Measurements from ENCODE around the gene BTBD19.
A peak's percentile ranks its signal among the peaks of the same experiment; 100 is the strongest.

The BTBD19 gene

DNA sequence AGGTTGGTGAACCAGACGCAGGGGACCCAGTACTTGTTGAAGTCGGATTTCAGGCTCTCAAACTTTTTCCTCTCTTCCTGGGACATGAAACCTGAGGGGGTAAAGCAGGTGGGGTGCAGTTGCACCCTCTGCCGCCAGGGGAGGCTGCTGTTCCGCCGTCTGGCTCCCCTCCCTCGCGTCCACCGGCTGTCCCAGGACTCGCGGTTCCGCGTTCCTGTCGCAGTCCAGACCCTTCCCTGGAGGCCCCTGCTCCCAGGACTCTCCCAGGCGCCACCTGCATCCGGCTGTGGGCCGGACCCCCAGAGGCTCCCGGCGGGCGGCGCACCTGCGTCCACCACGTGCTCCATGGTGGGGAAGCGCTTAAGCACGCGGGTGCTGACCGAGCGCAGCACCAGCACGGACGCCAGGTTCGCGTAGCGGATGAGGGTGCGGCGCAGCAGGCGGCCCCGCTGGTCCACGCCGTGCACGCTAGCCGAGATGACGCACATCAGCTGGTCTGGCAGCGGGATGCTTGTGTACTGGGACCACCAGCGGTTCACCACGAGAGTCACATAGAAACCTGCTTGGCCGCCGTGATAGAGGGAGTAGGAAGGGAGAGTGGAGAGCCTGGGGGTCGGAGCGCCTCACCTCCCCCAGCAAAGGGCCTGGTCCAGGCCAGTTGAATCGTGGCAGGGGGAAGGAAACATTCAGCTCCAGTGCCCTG, 22.0 kb upstream of the BTBD19 start:
- H3K4me3 ChIP-seq (ENCODE audit: low read depth, low read length), result peak overlapping the region; percentile 54
- H3K27me3 ChIP-seq (replicated peaks), result no peaks in the 10 kb centered on the region
- TF ChIP-seq, protein P1, sequence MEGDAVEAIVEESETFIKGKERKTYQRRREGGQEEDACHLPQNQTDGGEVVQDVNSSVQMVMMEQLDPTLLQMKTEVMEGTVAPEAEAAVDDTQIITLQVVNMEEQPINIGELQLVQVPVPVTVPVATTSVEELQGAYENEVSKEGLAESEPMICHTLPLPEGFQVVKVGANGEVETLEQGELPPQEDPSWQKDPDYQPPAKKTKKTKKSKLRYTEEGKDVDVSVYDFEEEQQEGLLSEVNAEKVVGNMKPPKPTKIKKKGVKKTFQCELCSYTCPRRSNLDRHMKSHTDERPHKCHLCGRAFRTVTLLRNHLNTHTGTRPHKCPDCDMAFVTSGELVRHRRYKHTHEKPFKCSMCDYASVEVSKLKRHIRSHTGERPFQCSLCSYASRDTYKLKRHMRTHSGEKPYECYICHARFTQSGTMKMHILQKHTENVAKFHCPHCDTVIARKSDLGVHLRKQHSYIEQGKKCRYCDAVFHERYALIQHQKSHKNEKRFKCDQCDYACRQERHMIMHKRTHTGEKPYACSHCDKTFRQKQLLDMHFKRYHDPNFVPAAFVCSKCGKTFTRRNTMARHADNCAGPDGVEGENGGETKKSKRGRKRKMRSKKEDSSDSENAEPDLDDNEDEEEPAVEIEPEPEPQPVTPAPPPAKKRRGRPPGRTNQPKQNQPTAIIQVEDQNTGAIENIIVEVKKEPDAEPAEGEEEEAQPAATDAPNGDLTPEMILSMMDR (IDR thresholded peaks at IDR 0.05; ENCODE audit: low read depth, low read length, missing control alignments), result peak; percentile 99
- DNase-seq, result peak; percentile 66
- no peaks in the 10 kb centered on the region for H3K36me3 ChIP-seq (replicated peaks)
- H3K27ac ChIP-seq, result peak overlapping the region; percentile 27
- in situ Hi-C loops (cut with HindIII; ENCODE audit: low pct_ligation_motif_present, low sequenced_read_pairs), result no loop called here

DNA sequence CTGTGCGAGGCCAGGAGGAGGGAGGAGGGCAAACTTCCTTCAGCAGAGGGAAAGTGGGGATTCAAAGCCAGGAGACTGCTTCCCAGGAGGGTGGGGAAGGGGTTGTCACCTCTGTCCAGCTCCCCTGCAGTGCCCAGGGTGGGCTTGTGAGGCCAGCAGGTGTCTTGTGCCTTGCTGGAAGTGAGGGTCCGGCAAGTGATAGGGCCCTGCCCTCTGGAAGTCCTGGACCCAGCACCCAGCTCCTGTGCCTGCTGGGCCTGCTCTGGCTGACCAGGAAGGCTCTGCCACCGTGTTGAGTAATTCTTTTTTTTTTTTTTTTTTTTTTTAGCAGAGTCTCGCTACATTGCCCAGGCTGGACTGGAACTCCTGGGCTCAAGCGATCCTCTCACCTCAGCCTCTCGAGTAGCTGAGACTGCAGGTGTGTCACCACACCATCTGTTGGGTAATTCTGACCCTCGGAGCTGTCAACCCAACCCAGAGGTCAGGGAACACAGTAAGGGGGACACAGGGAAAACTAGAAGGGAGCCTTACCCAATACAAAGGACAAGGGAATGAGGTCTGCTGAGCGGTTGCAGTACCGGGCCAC, 21.4 kb upstream of the BTBD19 start:
- no peak overlapping the region for H3K4me3 ChIP-seq (ENCODE audit: low read depth, low read length)
- TF ChIP-seq, protein P1 (IDR thresholded peaks at IDR 0.05; ENCODE audit: low read depth, low read length, missing control alignments), result no peak
- no peak for DNase-seq
- no peak overlapping the region for H3K27ac ChIP-seq
- no peaks in the 10 kb centered on the region for H3K27me3 ChIP-seq (replicated peaks)
- in situ Hi-C loops (cut with HindIII; ENCODE audit: low pct_ligation_motif_present, low sequenced_read_pairs), result no loop called here
- no peaks in the 10 kb centered on the region for H3K36me3 ChIP-seq (replicated peaks)

DNA sequence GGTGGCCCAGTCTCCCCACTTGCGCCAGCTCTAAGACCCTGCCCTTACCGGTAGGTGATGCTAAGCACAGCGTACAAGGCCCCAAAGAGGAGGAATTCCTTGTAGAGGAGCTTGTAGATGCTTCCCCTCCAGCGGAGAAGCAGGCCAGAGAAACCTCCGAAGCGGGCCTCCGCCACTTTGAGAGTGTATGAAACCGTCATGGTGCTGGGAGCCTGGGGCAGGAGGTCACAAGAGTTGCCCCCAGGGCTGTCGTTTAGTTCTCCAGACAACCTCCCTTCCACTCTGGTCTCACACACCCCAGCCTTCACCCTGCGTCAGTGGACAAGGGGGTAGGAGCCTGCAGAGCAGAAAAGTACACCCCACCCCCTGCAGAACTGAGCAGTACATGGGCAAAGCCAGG, 20.8 kb upstream of the BTBD19 start:
- Histone ChIP-seq H3K27me3 (replicated peaks) (no peaks in the 10 kb centered on the region), H3K36me3 (replicated peaks) (no peaks in the 10 kb centered on the region), H3K27ac (no peak overlapping the region), H3K4me3 (ENCODE audit: low read depth, low read length) (no peak overlapping the region)
- DNase-seq, result no peak
- TF ChIP-seq, protein P1 (IDR thresholded peaks at IDR 0.05; ENCODE audit: low read depth, low read length, missing control alignments), result no peak
- in situ Hi-C loops (cut with HindIII; ENCODE audit: low pct_ligation_motif_present, low sequenced_read_pairs), result no loop called here

DNA sequence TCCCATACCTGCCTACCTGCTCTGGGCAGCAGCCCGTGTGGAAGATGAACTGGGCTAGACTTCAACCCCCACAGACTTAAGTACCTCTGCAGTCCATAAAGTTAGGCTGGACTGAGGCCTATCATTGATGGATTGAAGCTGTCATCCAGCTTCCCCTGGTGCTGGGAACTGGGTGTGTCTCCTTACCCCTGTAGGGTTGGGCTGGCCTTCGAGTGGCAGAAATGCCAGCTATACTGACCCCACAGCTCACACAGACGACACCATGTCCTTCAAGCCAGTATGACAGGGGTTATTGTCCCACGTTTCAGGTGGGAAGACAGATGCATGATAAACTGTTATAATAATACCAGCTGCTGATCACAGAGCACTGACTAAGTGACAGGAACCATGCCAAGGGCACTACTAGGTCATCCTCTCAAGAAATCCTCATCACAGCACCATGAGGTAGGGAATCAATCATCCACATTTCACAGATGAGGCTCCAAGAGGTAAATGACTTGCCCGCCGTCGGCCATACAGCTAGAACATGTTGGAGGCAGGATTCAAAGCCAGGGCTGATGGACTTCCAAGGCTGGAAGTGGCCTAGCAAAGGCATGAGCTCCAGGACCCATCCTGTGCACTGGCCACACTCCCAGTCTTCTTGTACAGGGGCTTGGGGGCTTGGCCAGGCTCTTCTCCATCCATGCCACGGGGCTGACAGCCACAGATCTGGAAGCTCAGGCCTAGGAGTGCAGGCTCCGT, 20.0 kb upstream of the BTBD19 start, which contains the start of gene BEST4:
TSS of gene BEST4 (minus strand) at position 51 of the 741 bp plus-strand sequence. CDS start 465 bp downstream, outside the sequence.
- no peaks in the 10 kb centered on the region for H3K36me3 ChIP-seq (replicated peaks)
- no peaks in the 10 kb centered on the region for H3K27me3 ChIP-seq (replicated peaks)
- no peak within 1 kb of the TSS for H3K27ac ChIP-seq
- DNase-seq, result no peak
- no peak within 1 kb of the TSS for H3K4me3 ChIP-seq (ENCODE audit: low read depth, low read length)
- in situ Hi-C loops (cut with HindIII; ENCODE audit: low pct_ligation_motif_present, low sequenced_read_pairs), result no loop called here
- TF ChIP-seq, protein P1 (IDR thresholded peaks at IDR 0.05; ENCODE audit: low read depth, low read length, missing control alignments), result no peak

DNA sequence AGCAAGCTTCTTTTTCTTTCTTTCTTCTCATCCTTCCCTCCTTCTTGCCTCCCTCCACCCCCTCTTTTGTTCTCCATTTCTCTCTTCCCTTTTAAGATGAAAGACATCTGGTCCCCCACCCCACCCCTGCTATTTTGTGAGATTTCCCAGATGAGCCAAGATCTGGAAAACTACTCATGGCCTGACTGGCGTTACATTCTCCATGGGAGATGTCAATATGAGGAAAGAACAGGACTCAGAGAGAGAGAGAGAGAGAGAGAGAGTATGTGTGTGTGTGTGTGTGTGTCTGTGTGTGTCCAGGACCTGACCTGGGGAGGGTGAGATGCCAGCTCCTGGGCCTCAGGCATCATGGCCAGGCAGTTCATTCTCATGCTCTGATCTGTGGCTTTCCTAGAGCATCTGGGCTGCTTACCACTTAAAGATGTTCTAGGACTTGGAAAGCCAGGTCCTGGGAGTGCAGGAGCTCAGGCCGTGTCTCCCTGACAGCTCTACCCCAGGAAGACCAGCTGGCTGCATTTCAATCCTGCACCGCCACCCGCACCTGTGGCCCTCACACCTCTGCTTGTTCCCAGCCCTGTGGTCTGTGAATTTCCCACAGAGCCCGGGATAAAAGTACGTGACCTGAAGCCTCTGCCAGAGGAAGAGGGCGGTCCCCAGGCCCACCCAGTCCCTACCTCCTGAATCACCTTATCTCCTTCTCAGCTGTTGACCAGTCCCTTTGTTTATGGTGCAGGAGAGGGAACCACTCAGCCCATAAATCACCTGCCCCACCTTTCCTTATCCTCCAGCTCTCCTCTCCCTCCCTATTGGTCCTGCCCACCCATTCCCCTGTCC, 17.1 kb upstream of the BTBD19 start:
- no peak for DNase-seq
- Histone ChIP-seq H3K27me3 (replicated peaks) (no peaks in the 10 kb centered on the region), H3K4me3 (ENCODE audit: low read depth, low read length) (no peak overlapping the region), H3K27ac (no peak overlapping the region), H3K36me3 (replicated peaks) (no peaks in the 10 kb centered on the region)
- TF ChIP-seq, protein P1 (IDR thresholded peaks at IDR 0.05; ENCODE audit: low read depth, low read length, missing control alignments), result no peak
- in situ Hi-C loops (cut with HindIII; ENCODE audit: low pct_ligation_motif_present, low sequenced_read_pairs), result no loop called here
